Adrenal gland (tissue), 12 donors: Measurements from ENCODE around the gene KCNMB4. TPM values are rescaled to one million over a fixed set of nuclear protein-coding genes. Genes with fewer than 3 reads are reported as not detected.

Experiments used
- DNase-seq, 7 donors: peaks; one replicate each; pipeline ENCODE4 v3.0.0-alpha.2; 2019 to 2020
- H3K27ac ChIP-seq, 5 donors: fragments of 200-600 bp; sonication (generic) in 4 of 5; 1 replicate in 3 of 5; 2 replicates in 2 of 5; pipeline versions ENCODE4 v1.5.1 to v1.8.0; 2016 to 2020; ENCODE audit warnings: mild to moderate bottlenecking in 1 of 5
- H3K27me3 ChIP-seq: fragments of 200-600 bp; 2 replicates; pipeline ENCODE4 v1.8.0; 2021
- H3K36me3 ChIP-seq, 2 donors: fragments of 200-600 bp; replicated peaks in 1 of 2; 1 replicate in 1 of 2; 2 replicates in 1 of 2; pipeline versions ENCODE4 v1.5.1 to v1.8.0; 2018 to 2022
- H3K4me1 ChIP-seq, 2 donors: fragments of 200-600 bp; replicated peaks in 1 of 2; 1 replicate in 1 of 2; 2 replicates in 1 of 2; pipeline versions ENCODE4 v1.5.1 to v1.8.0; 2018 to 2021
- H3K4me3 ChIP-seq, 4 donors: fragments of 200-600 bp; sonication (generic) in 3 of 4; one replicate each; pipeline ENCODE4 v1.5.1; 2016 to 2018
- H3K9me3 ChIP-seq, 3 donors: fragments of 200-600 bp; sonication (generic) in 1 of 3; replicated peaks in 1 of 3; 1 replicate in 2 of 3; 2 replicates in 1 of 3; pipeline versions ENCODE4 v1.5.1 to v1.8.0; 2016 to 2021
- CTCF ChIP-seq, 6 experiments: fragments of 450-650 bp in 4 of 6; fragments of 200-600 bp in 2 of 6; sonication (generic) in 1 of 6; IDR thresholded peaks; 1 replicate in 5 of 6; 2 replicates in 1 of 6; pipeline versions ENCODE4 v1.5.1 to v1.8.0; 2016 to 2021; ENCODE audit warnings: antibody characterized with exemption in 6 of 6, mild to moderate bottlenecking in 2 of 6, moderate library complexity in 1 of 6
- POLR2A ChIP-seq, 2 donors: fragments of 450-650 bp; IDR thresholded peaks; one replicate each; pipeline ENCODE4 v1.6.1; 2017; ENCODE audit warnings: antibody characterized with exemption in 2 of 2, mild to moderate bottlenecking in 2 of 2, moderate library complexity in 1 of 2
- WGBS, 4 donors: extraction: QIAGEN DNeasy Blood & Tissue Kit in 2 of 4; methylation state at CpG; one replicate each; pipeline versions ENCODE4 v1.1.5 to v1.1.7; 2013 to 2017; 5-methylcytosine and 5-hydroxymethylcytosine counted together
- intact Hi-C, 2 donors: fragments of 100-400 bp; cut with DNase I; formaldehyde crosslinking; loops; one replicate each; pipeline versions ENCODE4 v1.14.1 to v1.15.0; 2022 to 2023
- polyA plus RNA-seq, 3 donors: library from polyadenylated mRNA; stranded (reverse); fragments of 200-250 nt in 2 of 3; fragments of 350-450 nt in 1 of 3; fragmentation: Illumina TruSeq in 1 of 3; extraction: RNeasy Lipid Tissue Mini Kit (QIAGEN cat#74804) in 1 of 3; gene quantifications; one replicate each; pipeline ENCODE4 v1.2.3, GENCODE V29; 2013 to 2014
- total RNA-seq, 9 donors: library from RNA; depleted of rRNA in 4 of 9; stranded (reverse); fragments of >200 nt in 4 of 9; fragments of 120-200 nt in 1 of 9; fragmentation: NEBNext Ultra II Directional in 1 of 9; extraction: Animal tissue kit (Norgen Biotek cat#: 25700) in 1 of 9; gene quantifications; one replicate each; pipeline versions ENCODE4 v1.1.0 to v1.2.4, GENCODE V29; 2013 to 2023
- donor health status: healthy with polysubstance abuse.
- donor health status: Bipolar disorder and iron deficiency.
- donor health status: DM: yes; HTN: yes; CAD: no.
- donor health status: DM: no; HTN: no; CAD: no.
- donor health status: DM: no; HTN: no; CAD: no.
- donor health status: DM: yes; HTN: yes; CAD: no.

KCNMB4 gene
- total and polyA plus RNA-seq, 12 donors = 2.2 to 23.3 (median 8.8) TPM

- intact Hi-C loops = loop anchor here in 1 of 2 donors (10.0 kb wide), 1 partner anchor 465 kb away; no protein-coding TSS in a partner anchor
- no peaks in the 10 kb centered on the region for H3K36me3 ChIP-seq
- H3K27ac ChIP-seq = no peak overlapping the region
- no peaks in the 10 kb centered on the region for H3K27me3 ChIP-seq
- peaks cover 0 to 5% of the 10 kb centered on the region in 2 donors for H3K4me1 ChIP-seq
- TF ChIP-seq POLR2A (IDR thresholded peaks at IDR 0.05) (no peak), CTCF (IDR thresholded peaks at IDR 0.05) (no peak)
- DNase-seq = no peak
- no peak overlapping the region for H3K4me3 ChIP-seq
- H3K9me3 ChIP-seq = no peaks in the 10 kb centered on the region
Measured at GRCh38 chr12:70360218-70360617, 5.9 kb upstream of the KCNMB4 start.

- TF ChIP-seq POLR2A (IDR thresholded peaks at IDR 0.05) = no peak
- no peak for TF ChIP-seq CTCF (IDR thresholded peaks at IDR 0.05)
- Histone ChIP-seq H3K4me3 (peak overlapping the region in 1 of 4 donors; percentile 82), H3K27me3 (no peaks in the 10 kb centered on the region), H3K27ac (no peak overlapping the region), H3K9me3 (no peaks in the 10 kb centered on the region), H3K36me3 (no peaks in the 10 kb centered on the region), H3K4me1 (peaks cover 0 to 21% of the 10 kb centered on the region in 2 donors)
- WGBS, 4 donors = 32 to 41% (median 36%) methylated on average over 14 to 16 of the region's 16 CpGs
- intact Hi-C loops = loop anchor here in 1 of 2 donors (10.0 kb wide), 1 partner anchor 470 kb away; no protein-coding TSS in a partner anchor
- DNase-seq = no peak
Measured at GRCh38 chr12:70364695-70365397, 1.2 kb upstream of the KCNMB4 start.

GRCh38 chr12:70365398-70365647 lies 767 bp upstream of the KCNMB4 start:
- peaks cover 0 to 21% of the 10 kb centered on the region in 2 donors for H3K4me1 ChIP-seq
- TF ChIP-seq POLR2A (IDR thresholded peaks at IDR 0.05) = no peak
- TF ChIP-seq CTCF (IDR thresholded peaks at IDR 0.05) = no peak
- intact Hi-C loops = loop anchor here in 1 of 2 donors (10.0 kb wide), 1 partner anchor 471 kb away; no protein-coding TSS in a partner anchor
- no peaks in the 10 kb centered on the region for H3K27me3 ChIP-seq
- no peak overlapping the region for H3K27ac ChIP-seq
- no peaks in the 10 kb centered on the region for H3K36me3 ChIP-seq
- no peak for DNase-seq
- WGBS, 4 donors = 1 to 5% (median 1%) methylated on average over 6 of the region's 6 CpGs; no CpG with 5 or more reads in 1 of the 4 donors
- no peaks in the 10 kb centered on the region for H3K9me3 ChIP-seq
- peak overlapping the region in 3 of 4 donors; percentile 15 to 82 (median 56) for H3K4me3 ChIP-seq

GRCh38 chr12:70366581-70367257 lies 629 bp downstream of the KCNMB4 start:
- no peaks in the 10 kb centered on the region for H3K36me3 ChIP-seq
- intact Hi-C loops = loop anchor here in 1 of 2 donors (10.0 kb wide), 1 partner anchor 472 kb away; no protein-coding TSS in a partner anchor
- WGBS, 4 donors = 0 to 2% (median 1%) methylated on average over 15 to 69 of the region's 69 CpGs
- no peaks in the 10 kb centered on the region for H3K27me3 ChIP-seq
- peak overlapping the region; percentile 24 to 82 (median 42) for H3K4me3 ChIP-seq
- TF ChIP-seq CTCF (IDR thresholded peaks at IDR 0.05) = no peak
- TF ChIP-seq POLR2A (IDR thresholded peaks at IDR 0.05) = no peak
- no peaks in the 10 kb centered on the region for H3K9me3 ChIP-seq
- peak; percentile 30 to 61 (median 42) for DNase-seq
- H3K4me1 ChIP-seq = peaks cover 0 to 21% of the 10 kb centered on the region in 2 donors
- peak overlapping the region in 3 of 5 donors; percentile 8 to 53 (median 33) for H3K27ac ChIP-seq
